NCI-H2227 treated with DMSO at 0.1 percent for 48 hours (cell line): ENCODE data around the gene SYNRG.

Source experiments
- DNase-seq: peaks from one replicate; lab custom pipeline; 2025; lab: John Stamatoyannopoulos, UW

SYNRG gene

DNA sequence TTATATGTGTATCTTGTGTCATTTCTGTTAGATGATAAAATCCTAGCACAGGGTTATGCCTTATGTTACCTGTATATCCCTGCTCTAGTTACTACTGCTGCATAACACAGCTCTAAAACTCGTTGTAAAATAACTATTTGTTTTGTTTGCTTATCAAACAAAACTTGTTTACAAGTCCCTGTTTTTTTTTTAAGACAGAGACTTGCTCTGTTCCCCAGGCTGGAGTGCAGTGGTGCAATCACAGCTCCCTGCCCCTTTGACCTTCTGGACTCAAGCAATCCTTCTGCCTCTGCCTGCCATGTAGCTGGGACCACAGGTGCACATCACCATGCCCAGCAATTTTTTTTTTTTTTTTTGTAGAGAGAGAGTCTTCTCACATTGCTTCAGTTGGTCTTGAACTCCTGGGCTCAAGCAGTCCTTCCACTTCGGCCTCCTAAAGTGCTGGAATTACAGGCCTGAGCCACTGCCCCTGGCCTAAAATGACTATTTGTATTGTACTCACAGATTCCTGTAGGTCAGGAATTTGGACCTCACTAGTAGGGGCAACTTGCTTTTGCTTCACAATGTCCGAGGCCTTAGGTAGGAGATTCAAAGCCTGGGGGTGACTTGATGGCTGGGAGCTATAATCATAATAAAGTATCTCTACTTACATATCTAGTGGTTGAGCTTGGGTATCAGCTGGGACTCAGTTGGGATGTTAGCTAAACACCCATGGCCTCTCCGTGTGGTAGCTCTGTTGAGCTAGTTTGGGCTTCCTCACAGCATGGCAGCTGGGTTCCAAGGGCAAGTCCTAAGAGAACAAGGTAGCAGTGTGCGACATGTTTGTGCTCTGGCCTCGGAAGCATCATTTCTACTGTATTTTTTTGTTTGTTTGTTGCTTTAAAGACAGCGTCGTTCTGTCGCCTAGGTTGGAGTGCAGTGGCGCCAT lies 106.9 kb downstream of the SYNRG start:
- no peak for DNase-seq

DNA sequence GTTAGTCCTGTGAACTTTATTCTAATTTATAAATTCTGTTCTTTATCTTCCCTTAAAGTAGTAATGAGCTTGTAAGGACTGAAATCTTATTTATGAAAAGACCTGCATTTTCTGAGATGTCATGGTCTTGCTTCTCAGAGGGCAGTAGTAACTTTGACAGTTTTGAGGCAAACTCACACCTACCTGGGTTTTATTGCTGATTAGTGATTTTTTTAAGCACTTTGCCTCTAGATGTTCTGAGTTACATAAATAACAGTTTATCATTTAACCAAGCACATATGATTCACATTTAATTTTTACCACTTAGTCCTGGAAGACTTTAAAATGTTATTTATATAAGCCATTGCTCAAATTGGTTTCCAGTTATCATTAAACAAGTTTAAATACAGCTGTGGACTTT lies 108.8 kb downstream of the SYNRG start:
- no peak for DNase-seq

DNA sequence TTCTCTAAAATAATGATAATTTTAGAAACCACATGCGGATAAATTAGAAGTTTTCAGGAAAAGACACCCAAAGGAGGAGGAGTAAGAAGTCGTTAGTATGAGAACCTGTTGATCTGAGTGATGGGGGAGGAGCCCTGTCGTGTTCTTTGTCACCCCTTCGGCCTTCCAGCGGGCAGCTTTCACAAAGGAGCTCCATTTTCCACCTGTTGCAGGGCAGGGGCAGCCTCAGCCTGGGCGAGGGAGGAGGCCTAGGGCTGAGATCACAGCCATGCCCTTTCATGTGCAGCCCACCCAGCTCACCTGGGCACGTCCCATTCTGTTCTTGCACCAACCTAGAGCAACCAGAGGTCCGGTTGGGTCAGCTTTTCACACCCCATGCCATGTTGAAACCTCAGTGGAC lies 114.2 kb downstream of the SYNRG start:
- no peak for DNase-seq

DNA sequence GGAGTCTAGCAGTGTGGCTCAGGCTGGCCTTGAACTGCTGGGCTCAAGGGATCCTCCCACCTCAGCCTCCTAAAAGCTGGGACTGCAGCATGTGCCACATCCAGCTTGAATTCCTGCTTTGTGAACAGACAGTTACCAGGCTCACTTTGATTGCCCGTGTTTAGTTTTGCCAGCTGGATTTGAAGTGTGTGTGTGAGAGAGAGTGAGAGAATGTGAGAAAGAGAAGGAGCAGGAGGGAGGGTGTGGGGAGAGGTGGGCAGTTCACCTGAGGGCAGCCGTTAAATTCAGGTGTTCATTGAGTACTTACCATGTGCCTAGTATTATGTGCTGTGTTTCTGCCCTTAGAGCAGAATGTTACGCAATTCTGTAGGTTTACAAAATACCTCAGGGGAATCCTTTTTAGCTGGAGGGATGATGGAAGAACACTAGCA lies 114.8 kb downstream of the SYNRG start:
- no peak for DNase-seq

DNA sequence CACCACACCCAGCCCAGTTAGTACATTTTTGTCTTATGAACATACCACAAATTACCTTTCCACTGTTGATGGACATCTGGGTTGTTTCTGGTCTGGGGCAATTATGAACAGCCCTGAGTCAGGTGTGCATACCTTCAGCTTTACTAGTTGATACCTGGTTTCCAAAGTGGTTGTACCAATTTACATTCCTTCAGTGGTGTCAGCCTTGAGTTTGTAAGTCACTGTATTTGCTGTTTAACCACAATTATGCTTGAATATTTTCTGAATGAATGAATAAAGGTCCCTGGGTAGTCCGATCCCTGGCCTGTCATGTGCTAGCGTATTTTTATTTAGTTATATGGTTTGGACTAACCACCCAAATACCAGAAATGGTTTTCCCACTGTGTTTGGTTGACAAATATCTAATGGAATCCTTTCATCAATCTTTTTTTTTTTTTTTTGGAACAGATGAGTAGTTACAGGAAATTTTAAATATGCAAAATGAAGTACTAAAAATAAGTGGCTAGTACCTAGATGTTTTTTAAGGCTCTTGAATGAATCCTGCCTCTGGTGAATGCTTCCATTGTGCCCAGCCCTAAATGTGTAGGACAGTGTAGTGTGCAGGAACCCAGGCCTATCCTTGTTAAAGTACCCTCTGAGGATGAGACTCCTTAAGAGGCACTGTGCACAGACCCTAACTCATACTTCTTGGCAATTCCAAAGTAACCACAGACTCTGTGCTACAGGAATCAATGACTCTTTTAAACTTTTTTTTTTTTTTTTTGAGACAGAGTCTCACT lies 115.8 kb downstream of the SYNRG start:
- no peak for DNase-seq

DNA sequence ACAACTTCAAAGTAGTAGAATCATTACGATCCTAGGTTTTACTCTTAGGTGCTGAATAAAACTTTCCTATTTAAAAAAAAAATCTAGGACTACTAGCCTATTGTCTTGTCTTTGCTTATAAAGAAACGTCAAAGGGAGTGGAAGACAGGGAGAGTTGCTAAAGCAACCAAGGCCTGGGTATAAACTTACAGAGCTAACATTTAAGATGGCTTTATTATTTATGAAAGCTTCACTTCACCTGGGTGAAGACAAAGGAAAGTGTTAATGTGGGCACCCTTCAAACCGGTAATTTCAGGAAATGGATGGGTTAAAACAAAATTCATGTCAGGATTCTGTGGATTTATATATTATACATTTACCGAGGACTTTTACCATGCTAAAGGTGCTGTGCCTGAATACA lies 117.1 kb downstream of the SYNRG start:
- no peak for DNase-seq

DNA sequence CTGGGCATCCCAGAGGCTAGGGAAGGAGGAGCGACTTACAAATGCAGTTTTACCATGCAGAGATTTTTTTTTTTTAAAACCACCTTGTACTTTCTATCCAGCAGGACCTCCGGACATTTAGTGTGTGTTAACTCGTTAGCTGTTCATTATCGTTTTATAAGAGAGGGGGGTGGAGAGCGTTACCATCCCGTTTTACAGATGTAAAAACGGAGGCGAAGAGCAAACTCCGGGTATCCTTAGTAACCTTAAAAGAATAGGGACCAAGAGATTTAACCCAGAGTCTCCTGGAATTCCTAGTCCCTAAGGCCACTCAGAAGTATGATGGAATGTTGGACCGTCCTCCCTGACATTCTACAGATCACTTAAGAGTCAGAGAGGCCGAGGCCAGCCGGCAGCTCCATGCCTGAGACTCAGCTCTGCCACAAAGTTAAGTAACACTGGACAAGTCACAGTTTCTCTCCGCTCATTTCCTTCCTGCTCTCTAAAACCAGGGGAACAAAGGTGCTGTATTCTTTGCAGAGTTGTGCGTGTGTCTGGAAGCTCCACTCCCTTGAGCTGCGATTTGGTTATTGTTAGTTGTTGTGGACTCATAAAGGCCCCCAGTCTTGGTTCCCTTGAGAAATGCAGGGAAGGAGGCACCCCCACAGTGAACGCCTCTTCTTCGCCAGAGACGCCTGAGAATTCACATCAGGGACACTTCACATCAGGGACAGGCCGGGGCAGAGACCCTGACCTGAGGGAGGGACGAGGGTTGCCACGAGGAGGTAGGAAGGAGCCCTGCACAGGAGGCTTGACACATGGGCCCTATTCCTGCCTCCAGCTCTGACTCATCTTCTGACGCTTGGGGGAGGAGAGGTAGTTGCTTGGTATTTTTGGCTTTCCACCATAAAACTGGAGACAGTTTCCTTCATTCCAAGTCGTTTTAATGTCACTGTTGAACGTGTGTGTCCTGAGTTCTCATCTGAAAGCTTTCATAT lies 118.3 kb downstream of the SYNRG start:
- DNase-seq: no peak

DNA sequence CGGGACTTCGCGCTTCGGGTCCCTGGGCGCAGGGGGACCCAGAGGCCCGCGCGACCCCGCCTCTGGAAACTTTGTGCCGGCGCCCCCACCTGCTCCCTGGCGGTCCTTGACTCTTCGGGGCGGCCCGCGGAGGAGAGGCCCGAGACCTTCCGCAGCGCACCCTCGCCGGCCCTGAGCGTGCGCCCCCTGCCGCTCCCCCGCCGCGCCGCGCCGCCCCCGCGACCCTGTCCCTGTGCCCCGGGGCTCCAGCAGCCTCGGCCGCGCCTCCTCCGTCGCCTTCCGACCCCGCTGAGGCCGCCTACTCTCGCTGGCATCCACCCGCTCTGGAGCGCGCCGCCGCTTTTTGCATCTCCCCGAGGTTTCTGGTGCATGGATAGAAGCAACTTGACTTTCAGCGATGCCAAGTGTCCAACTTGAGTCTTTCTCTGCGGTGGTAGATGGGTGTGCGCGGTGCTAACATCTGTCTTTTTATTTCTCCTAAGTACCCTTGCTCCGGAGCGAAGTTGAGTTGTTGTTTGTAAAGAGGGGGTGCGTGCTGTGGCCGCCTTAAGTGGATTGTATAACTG lies 119.1 kb downstream of the SYNRG start:
- no peak for DNase-seq

DNA sequence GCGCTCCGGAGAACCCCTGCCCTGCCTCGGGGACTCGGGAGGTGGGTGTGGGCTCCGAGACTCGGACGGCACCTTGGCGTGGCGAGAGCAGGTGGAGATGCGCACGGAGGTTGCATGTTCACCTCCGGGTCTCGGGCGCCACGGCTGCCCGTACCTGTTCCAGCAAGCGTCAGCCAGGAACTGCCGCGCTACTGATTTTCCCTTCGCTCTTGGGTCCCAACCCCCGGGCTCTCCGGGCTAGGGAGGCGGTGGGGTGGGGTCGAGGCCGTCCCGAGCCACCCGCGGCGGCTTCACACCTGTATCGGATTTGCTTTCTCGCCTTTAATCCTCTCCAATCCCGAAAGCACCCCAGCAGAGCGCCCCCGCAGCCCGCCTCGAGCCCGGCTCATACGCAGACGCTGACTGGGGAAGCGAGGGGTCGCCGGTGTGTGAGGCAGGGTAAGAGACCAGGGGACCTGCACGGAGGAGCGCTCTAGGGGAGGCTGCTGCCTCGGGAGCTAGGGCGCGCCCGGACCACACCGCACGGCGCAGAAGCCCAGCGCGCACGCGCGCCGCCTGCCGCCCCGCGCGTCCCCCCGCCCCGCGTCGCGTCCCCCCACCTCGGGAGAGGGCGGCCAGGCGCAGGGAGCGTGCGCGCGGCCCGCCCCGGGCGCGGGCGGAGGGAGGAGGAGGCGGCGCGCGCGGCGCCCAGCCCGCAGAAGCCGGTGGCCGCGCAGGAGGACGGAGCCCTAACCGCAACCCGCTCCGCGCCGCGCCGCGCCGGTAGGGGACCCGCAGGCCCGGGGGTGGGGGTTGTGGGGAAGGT lies 119.8 kb downstream of the SYNRG start, which contains the start of gene DUSP14:
Gene DUSP14, plus strand, starts transcription at position 695 of the 805 bp plus-strand sequence. CDS start 22,382 bp downstream, outside the sequence.
- DNase-seq: peak; percentile 81

DNA sequence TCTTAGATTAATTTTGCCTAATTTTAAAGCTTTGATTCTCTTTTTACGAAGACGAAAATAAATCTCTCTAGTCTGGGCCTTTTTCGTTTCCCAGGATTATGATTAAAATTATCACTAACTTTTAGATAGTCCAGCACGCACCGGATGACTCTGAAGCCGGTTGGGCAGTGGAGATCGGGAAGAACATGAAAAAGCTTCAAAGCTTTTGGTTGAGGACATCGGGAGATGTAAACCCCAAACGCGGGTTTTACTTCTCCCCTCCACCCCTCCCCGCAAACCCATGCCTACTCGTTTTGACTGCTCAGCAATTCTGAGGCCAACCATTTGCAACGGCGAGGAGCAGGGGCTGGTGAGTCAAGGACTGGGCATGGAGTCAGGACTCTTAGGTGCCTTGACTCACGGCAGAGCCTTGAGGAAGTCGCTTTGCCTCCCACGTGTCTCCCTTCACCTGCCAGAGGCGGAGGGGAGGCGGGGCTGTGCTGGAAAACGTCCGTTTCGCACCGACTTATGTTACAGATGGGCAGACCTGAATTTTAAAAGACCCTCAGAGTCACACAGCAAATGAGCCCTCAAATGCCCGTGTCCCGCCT lies 120.5 kb downstream of the SYNRG start:
- DNase-seq: no peak

DNA sequence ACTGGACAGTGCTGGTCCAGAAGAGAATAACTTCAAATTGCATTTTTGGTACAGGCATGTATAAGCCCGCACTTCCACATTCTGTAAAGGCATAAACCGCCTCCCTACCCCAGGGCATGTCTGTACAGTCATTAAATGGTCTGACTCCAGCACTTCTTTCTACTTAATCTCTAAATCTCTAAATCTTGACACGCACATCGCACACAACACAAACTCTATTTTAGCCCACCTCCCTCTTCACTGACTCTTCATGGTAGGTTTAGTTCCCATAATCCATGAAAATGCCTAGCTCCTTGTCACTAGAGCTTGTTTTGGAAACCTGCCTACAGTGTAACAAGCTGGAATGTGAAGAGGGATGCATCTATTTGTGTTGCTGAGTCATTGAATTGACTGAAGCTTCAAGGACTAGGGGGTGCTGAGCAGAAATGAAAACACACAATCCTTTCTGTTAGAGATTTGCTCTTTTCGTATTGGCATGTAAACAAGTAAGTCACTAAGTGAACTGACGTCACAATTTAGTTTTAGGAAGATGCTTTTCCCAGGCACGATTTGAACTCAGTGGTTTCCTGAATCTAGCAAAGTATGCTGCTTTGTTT lies 121.1 kb downstream of the SYNRG start:
- DNase-seq: peak; percentile 42

DNA sequence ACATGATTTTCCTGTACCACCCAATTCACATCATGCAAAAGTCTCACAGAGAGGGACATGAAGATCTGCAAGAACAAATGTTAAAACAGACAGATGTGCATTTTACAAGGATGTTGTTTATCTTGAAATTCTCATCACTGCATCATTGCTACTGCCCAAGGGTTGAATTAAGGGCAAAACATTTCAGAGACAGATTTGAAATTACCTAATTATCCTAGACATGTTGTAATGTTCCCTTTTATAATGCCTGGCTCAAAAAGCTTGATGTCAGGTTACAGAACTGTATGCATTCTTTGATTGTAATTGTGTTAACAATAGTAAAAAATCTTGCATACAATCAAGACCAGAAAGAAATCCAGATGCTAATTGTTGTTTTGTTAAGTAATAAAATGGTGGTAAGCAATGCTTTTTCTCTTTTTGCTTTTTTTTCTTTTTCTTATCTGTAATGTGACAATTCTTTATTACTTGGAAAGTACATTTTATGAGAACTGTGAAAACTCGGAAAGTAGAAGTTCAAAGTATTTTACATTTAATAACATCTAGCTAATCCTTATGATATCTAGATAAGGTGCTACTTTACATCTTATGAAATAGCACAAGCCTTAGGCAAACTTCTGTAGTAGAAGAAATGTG lies 123.2 kb downstream of the SYNRG start:
- no peak for DNase-seq

DNA sequence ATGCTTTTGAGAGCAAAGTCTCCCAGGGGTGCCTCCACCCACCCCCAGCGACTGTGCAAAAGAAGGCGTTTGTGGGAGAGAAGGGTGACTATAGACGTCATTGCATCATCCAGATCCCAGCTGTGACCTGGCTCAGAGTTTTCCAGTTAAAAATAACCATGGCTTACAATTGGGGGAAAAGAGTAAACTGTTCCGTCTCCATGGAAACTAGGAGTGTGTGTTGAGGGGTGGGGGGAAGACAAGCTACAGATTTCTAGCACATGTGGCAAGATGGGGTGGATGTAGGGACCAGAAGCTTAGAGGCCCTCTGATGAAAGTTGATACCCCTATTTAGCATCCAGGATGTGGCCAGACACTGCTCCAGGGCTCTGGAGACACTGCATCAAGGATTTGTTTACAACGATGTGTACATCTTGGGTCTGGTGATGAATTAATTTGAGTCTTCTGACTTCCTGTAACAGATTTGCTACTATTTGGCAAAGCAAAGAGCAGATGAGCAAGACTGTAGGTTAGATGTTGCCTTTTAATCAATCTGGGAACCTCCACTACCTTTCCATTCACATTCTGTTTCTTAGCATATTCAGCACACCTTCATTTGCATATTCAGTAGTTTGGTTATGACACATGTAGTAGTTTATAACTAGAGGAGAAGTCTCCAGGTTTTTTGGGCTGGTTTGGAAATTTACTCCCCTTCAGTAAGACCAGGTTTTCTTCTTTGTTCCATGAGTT lies 125.7 kb downstream of the SYNRG start:
- DNase-seq: peak; percentile 41

DNA sequence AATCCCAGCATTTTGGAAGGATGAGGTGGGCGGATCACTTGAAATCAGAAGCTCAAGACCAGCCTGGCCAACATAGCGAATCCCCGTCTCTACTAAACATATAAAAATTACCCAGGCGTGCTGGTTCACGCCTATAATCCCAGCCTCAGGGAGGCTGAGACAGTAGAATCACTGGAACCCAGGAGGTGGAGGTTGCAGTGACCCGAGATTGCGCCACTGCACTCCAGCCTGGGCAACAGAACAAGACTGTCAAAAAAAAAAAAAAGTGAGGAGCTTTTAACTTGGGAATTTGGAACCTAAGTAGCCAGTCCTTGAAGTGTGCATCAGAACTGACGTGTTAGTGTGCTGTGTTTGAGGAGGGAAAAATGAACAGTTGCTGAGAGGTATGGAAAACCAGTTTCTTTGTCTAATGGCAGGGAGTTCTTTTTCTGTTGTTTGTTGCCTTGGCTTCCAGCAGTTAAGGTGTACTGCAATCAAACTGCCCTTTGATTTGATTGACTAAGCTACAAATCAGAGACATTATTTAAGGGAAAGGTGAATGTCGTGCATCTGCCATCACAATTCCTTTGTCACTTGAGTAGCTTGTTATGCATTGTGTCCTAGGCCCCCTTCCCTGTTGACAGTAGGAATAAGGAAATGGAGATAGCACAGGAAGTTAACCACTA lies 128.1 kb downstream of the SYNRG start:
- DNase-seq: no peak

DNA sequence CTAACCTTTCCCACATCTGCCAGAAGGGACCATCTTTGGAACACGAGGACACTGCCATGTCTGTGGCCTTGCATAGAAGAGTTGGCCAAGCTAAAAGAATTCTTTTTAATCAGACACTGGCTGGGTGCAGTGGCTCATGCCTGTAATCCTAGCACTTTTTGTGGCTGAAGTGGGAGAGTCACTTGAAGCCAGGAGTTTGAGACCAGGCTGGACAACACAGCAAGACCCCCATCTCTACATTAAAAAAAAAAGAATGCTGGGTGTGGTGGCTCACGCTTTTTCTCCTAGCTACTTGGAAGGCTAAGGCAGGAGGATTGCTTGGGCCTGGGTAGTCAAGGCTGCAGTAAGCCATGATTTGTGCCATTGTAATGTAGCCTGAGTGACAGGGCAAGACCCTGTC lies 128.8 kb downstream of the SYNRG start:
- no peak for DNase-seq

DNA sequence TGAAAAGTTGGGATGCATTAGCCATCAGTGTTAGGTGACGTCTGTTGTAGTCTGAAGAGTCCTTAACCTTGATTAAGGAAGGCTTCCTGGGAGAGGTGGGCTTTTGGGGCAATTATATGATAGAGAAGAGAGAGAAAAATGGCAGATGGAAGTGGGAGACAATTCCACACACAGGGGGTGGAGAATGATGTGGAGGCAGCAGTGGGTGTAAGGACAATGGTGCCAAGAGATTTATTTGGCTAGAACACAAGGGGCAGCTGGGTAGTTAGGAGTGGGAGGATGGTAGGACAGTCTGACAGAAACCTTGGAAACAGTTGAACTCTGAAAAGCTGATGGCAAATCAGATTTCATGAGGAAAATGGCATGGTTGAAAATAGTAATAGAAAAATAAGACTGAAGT lies 130.2 kb downstream of the SYNRG start:
- DNase-seq: no peak

DNA sequence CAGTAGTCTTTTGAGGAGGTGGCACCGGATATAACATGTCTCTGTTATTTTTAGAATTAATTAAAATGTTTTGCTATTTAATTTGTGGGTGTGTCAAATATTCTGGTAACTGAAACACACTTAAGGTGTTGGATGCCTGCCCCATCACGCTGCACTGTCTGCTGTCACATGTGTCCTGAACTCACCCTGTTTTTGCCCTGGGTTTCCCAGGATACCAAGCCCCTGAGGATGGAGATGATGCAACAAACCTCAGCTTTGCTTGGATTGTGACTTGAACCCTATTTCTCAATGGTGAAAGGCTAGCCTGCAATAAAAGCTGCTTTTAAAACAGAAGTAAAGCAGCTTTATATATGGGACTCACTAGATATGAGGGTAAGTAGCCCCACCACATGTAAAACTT lies 131.0 kb downstream of the SYNRG start:
- no peak for DNase-seq
